ENCODE results near the gene ASZ1.

Gene ASZ1

DNA sequence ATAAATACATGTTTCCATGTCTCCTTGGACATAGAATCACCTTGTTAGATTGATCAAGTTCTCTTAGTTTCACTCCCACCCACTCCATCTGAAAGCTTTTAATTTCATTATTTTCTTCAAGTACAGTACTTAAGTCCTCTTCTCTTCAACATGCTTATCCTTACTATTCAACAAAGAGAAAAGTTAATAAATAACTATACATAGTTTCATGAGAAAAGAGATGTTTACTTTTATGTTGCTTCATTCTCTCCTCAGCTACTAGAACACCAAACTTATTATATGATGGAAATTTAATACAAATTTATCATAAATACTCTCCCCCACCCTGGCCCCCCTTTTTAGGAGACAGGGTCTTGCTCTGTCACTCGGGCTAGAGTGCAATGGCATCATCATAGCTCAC lies 33.5 kb downstream of the ASZ1 start:
- no peak for ATAC-seq
- no peak for TF ChIP-seq TOX (CRISPR knock-in tag; IDR thresholded peaks at IDR 0.05; ENCODE audit: borderline replicate concordance)
- TF ChIP-seq, protein P1, sequence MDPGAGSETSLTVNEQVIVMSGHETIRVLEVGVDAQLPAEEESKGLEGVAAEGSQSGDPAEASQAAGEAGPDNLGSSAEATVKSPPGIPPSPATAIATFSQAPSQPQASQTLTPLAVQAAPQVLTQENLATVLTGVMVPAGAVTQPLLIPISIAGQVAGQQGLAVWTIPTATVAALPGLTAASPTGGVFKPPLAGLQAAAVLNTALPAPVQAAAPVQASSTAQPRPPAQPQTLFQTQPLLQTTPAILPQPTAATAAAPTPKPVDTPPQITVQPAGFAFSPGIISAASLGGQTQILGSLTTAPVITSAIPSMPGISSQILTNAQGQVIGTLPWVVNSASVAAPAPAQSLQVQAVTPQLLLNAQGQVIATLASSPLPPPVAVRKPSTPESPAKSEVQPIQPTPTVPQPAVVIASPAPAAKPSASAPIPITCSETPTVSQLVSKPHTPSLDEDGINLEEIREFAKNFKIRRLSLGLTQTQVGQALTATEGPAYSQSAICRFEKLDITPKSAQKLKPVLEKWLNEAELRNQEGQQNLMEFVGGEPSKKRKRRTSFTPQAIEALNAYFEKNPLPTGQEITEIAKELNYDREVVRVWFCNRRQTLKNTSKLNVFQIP (CRISPR knock-in tag; IDR thresholded peaks at IDR 0.05; ENCODE audit: borderline replicate concordance, low read depth): no peak
- TF ChIP-seq, protein P2, sequence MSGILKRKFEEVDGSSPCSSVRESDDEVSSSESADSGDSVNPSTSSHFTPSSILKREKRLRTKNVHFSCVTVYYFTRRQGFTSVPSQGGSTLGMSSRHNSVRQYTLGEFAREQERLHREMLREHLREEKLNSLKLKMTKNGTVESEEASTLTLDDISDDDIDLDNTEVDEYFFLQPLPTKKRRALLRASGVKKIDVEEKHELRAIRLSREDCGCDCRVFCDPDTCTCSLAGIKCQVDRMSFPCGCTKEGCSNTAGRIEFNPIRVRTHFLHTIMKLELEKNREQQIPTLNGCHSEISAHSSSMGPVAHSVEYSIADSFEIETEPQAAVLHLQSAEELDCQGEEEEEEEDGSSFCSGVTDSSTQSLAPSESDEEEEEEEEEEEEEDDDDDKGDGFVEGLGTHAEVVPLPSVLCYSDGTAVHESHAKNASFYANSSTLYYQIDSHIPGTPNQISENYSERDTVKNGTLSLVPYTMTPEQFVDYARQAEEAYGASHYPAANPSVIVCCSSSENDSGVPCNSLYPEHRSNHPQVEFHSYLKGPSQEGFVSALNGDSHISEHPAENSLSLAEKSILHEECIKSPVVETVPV (CRISPR knock-in tag; IDR thresholded peaks at IDR 0.05): no peak
- TF ChIP-seq, protein P3, sequence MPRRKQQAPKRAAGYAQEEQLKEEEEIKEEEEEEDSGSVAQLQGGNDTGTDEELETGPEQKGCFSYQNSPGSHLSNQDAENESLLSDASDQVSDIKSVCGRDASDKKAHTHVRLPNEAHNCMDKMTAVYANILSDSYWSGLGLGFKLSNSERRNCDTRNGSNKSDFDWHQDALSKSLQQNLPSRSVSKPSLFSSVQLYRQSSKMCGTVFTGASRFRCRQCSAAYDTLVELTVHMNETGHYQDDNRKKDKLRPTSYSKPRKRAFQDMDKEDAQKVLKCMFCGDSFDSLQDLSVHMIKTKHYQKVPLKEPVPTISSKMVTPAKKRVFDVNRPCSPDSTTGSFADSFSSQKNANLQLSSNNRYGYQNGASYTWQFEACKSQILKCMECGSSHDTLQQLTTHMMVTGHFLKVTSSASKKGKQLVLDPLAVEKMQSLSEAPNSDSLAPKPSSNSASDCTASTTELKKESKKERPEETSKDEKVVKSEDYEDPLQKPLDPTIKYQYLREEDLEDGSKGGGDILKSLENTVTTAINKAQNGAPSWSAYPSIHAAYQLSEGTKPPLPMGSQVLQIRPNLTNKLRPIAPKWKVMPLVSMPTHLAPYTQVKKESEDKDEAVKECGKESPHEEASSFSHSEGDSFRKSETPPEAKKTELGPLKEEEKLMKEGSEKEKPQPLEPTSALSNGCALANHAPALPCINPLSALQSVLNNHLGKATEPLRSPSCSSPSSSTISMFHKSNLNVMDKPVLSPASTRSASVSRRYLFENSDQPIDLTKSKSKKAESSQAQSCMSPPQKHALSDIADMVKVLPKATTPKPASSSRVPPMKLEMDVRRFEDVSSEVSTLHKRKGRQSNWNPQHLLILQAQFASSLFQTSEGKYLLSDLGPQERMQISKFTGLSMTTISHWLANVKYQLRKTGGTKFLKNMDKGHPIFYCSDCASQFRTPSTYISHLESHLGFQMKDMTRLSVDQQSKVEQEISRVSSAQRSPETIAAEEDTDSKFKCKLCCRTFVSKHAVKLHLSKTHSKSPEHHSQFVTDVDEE (CRISPR knock-in tag; IDR thresholded peaks at IDR 0.05): no peak
- TF ChIP-seq TCF4 (CRISPR knock-in tag; IDR thresholded peaks at IDR 0.05; ENCODE audit: borderline replicate concordance): no peak
- TF ChIP-seq ZNF8 (CRISPR knock-in tag; IDR thresholded peaks at IDR 0.05): no peak
- TF ChIP-seq OSR1 (CRISPR knock-in tag; IDR thresholded peaks at IDR 0.05): no peak
- no peak for TF ChIP-seq ZC3H10 (CRISPR knock-in tag; IDR thresholded peaks at IDR 0.05)
- no peak for TF ChIP-seq RARB (CRISPR knock-in tag; IDR thresholded peaks at IDR 0.05)

DNA sequence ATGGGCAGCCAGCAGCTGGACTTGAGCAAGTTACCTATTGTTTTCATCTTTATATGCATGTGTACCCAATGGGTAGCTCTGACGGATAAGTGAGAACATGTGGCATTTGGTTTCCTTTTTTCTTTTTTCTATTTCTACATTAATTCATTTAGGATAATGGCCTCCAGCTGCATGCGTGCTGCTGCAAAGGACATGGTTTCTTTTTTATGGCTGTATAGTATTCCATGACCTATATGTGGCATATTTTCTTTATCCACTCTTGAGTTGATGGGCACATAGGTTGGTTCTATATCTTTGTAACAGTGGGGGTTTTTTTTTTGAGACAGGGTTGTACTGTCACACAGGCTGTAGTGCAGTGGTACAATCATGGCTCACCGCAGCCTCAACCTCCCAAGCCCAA lies 37.4 kb downstream of the ASZ1 start:
- TF ChIP-seq TCF4 (CRISPR knock-in tag; IDR thresholded peaks at IDR 0.05; ENCODE audit: borderline replicate concordance) (no peak), ESRRG (CRISPR knock-in tag; IDR thresholded peaks at IDR 0.05) (no peak), ZFP30 (CRISPR knock-in tag; IDR thresholded peaks at IDR 0.05) (no peak), ISL1 (CRISPR knock-in tag; IDR thresholded peaks at IDR 0.05) (no peak), ARNTL (CRISPR knock-in tag; IDR thresholded peaks at IDR 0.05; ENCODE audit: borderline replicate concordance, low read depth) (no peak), ZNF565 (CRISPR knock-in tag; conservative IDR thresholded peaks at IDR 0.05; ENCODE audit: low read depth) (no peak), GLIS3 (CRISPR knock-in tag; IDR thresholded peaks at IDR 0.05) (no peak), PPARA (CRISPR knock-in tag; IDR thresholded peaks at IDR 0.05; ENCODE audit: borderline replicate concordance) (no peak), OSR1 (CRISPR knock-in tag; IDR thresholded peaks at IDR 0.05) (no peak), ZC3H10 (CRISPR knock-in tag; IDR thresholded peaks at IDR 0.05) (no peak), TOX (CRISPR knock-in tag; IDR thresholded peaks at IDR 0.05; ENCODE audit: borderline replicate concordance) (no peak), RARB (CRISPR knock-in tag; IDR thresholded peaks at IDR 0.05) (no peak)
- TF ChIP-seq, protein P2 (CRISPR knock-in tag; IDR thresholded peaks at IDR 0.05): no peak
- TF ChIP-seq, protein P3 (CRISPR knock-in tag; IDR thresholded peaks at IDR 0.05): no peak
- TF ChIP-seq, protein P1 (CRISPR knock-in tag; IDR thresholded peaks at IDR 0.05; ENCODE audit: borderline replicate concordance, low read depth): no peak
- no peak for ATAC-seq

Measured in SK-N-SH treated with all-trans-retinoic acid at 6 μM for 48 hours (cell line).